ENCODE measurements around the gene VEGFA. TPM values are rescaled to one million over a fixed set of nuclear protein-coding genes. Genes with fewer than 3 reads are reported as not detected.
A peak's percentile ranks its signal among the peaks of the same experiment; 100 is the strongest.

VEGFA gene
- polyA plus RNA-seq (2012; ENCODE audit: low read depth, missing spikeins): 29.7 TPM

GRCh38 chr6:43769526-43770371 is at the start of gene VEGFA:
Gene VEGFA, plus strand, starts transcription at chr6:43770211.
- DNase-seq (ENCODE audit: insufficient read length, low spot score) (peak; percentile 96), FAIRE-seq (peak; percentile 92)
- peak; percentile 5 for TF ChIP-seq PAX5 (IDR thresholded peaks at IDR 0.05; ENCODE audit: insufficient read depth, low read length, severe bottlenecking)
- TF ChIP-seq TAF1 (IDR thresholded peaks at IDR 0.05; ENCODE audit: low read depth, low read length): no peak
- TF ChIP-seq POU2F2 (IDR thresholded peaks at IDR 0.05; ENCODE audit: low read depth, low read length): 0 out of 2 replicates have a peak, but pooled peaks have one; percentile 38
- no peak for TF ChIP-seq SPI1 (IDR thresholded peaks at IDR 0.05; ENCODE audit: low read depth, low read length)
- no peak for TF ChIP-seq POLR2AphosphoS5 (IDR thresholded peaks at IDR 0.05; ENCODE audit: low read depth, low read length)
- peak; percentile 56; the same call in 1 of the 2 replicates for TF ChIP-seq POLR2A (IDR thresholded peaks at IDR 0.05; ENCODE audit: low read depth, low read length)

- no peak for DNase-seq (ENCODE audit: insufficient read length, low spot score)
- FAIRE-seq: no peak
- no peak for TF ChIP-seq TAF1 (IDR thresholded peaks at IDR 0.05; ENCODE audit: low read depth, low read length)
- TF ChIP-seq POLR2AphosphoS5 (IDR thresholded peaks at IDR 0.05; ENCODE audit: low read depth, low read length): no peak
- TF ChIP-seq POU2F2 (IDR thresholded peaks at IDR 0.05; ENCODE audit: low read depth, low read length): no peak
- TF ChIP-seq SPI1 (IDR thresholded peaks at IDR 0.05; ENCODE audit: low read depth, low read length): no peak
- TF ChIP-seq PAX5 (IDR thresholded peaks at IDR 0.05; ENCODE audit: insufficient read depth, low read length, severe bottlenecking): no peak
- no peak for TF ChIP-seq POLR2A (IDR thresholded peaks at IDR 0.05; ENCODE audit: low read depth, low read length)
Measured at GRCh38 chr6:43720999-43721398, 49.0 kb upstream of the VEGFA start.

- TF ChIP-seq TAF1 (IDR thresholded peaks at IDR 0.05; ENCODE audit: low read depth, low read length) (no peak), POLR2A (IDR thresholded peaks at IDR 0.05; ENCODE audit: low read depth, low read length) (no peak), POU2F2 (IDR thresholded peaks at IDR 0.05; ENCODE audit: low read depth, low read length) (no peak), PAX5 (IDR thresholded peaks at IDR 0.05; ENCODE audit: insufficient read depth, low read length, severe bottlenecking) (no peak), SPI1 (IDR thresholded peaks at IDR 0.05; ENCODE audit: low read depth, low read length) (no peak), POLR2AphosphoS5 (IDR thresholded peaks at IDR 0.05; ENCODE audit: low read depth, low read length) (no peak)
- DNase-seq (ENCODE audit: insufficient read length, low spot score) (no peak), FAIRE-seq (no peak)
Measured at GRCh38 chr6:43722920-43723545, 47.0 kb upstream of the VEGFA start.

GRCh38 chr6:43723737-43724295 is 46.2 kb upstream of the VEGFA start:
- peak; percentile 58 for DNase-seq (ENCODE audit: insufficient read length, low spot score)
- FAIRE-seq: peak; percentile 87
- TF ChIP-seq POU2F2 (IDR thresholded peaks at IDR 0.05; ENCODE audit: low read depth, low read length) (no peak), POLR2AphosphoS5 (IDR thresholded peaks at IDR 0.05; ENCODE audit: low read depth, low read length) (no peak), SPI1 (IDR thresholded peaks at IDR 0.05; ENCODE audit: low read depth, low read length) (0 out of 2 replicates have a peak, but pooled peaks have one; percentile 12), POLR2A (IDR thresholded peaks at IDR 0.05; ENCODE audit: low read depth, low read length) (no peak), TAF1 (IDR thresholded peaks at IDR 0.05; ENCODE audit: low read depth, low read length) (no peak), PAX5 (IDR thresholded peaks at IDR 0.05; ENCODE audit: insufficient read depth, low read length, severe bottlenecking) (no peak)

GRCh38 chr6:43724354-43724753 is 45.7 kb upstream of the VEGFA start:
- TF ChIP-seq POU2F2 (IDR thresholded peaks at IDR 0.05; ENCODE audit: low read depth, low read length) (no peak), PAX5 (IDR thresholded peaks at IDR 0.05; ENCODE audit: insufficient read depth, low read length, severe bottlenecking) (no peak), TAF1 (IDR thresholded peaks at IDR 0.05; ENCODE audit: low read depth, low read length) (no peak), SPI1 (IDR thresholded peaks at IDR 0.05; ENCODE audit: low read depth, low read length) (no peak), POLR2A (IDR thresholded peaks at IDR 0.05; ENCODE audit: low read depth, low read length) (no peak), POLR2AphosphoS5 (IDR thresholded peaks at IDR 0.05; ENCODE audit: low read depth, low read length) (no peak)
- no peak for DNase-seq (ENCODE audit: insufficient read length, low spot score)
- peak; percentile 38 for FAIRE-seq

GRCh38 chr6:43724914-43725642 is 44.9 kb upstream of the VEGFA start:
- FAIRE-seq (peak; percentile 99), DNase-seq (ENCODE audit: insufficient read length, low spot score) (peak; percentile 58)
- TF ChIP-seq POLR2AphosphoS5 (IDR thresholded peaks at IDR 0.05; ENCODE audit: low read depth, low read length): 0 out of 2 replicates have a peak, but pooled peaks have one; percentile 33
- no peak for TF ChIP-seq SPI1 (IDR thresholded peaks at IDR 0.05; ENCODE audit: low read depth, low read length)
- TF ChIP-seq POU2F2 (IDR thresholded peaks at IDR 0.05; ENCODE audit: low read depth, low read length): peak; percentile 82

- DNase-seq (ENCODE audit: insufficient read length, low spot score) (no peak), FAIRE-seq (peak; percentile 35)
- TF ChIP-seq TAF1 (IDR thresholded peaks at IDR 0.05; ENCODE audit: low read depth, low read length) (no peak), SPI1 (IDR thresholded peaks at IDR 0.05; ENCODE audit: low read depth, low read length) (no peak), POLR2A (IDR thresholded peaks at IDR 0.05; ENCODE audit: low read depth, low read length) (no peak), POLR2AphosphoS5 (IDR thresholded peaks at IDR 0.05; ENCODE audit: low read depth, low read length) (no peak), PAX5 (IDR thresholded peaks at IDR 0.05; ENCODE audit: insufficient read depth, low read length, severe bottlenecking) (no peak), POU2F2 (IDR thresholded peaks at IDR 0.05; ENCODE audit: low read depth, low read length) (no peak)
Measured at GRCh38 chr6:43725643-43726580, 44.1 kb upstream of the VEGFA start.

- TF ChIP-seq POLR2AphosphoS5 (IDR thresholded peaks at IDR 0.05; ENCODE audit: low read depth, low read length) (no peak), POU2F2 (IDR thresholded peaks at IDR 0.05; ENCODE audit: low read depth, low read length) (no peak), TAF1 (IDR thresholded peaks at IDR 0.05; ENCODE audit: low read depth, low read length) (no peak), POLR2A (IDR thresholded peaks at IDR 0.05; ENCODE audit: low read depth, low read length) (no peak)
- FAIRE-seq (no peak), DNase-seq (ENCODE audit: insufficient read length, low spot score) (no peak)
Measured at GRCh38 chr6:43727634-43728033, 42.4 kb upstream of the VEGFA start.

Data from GM12891 (cell line).